Stimulated activated CD4-positive, alpha-beta T cell treated with anti-CD3 and anti-CD28 coated beads, TNF-alpha, amount 100 ng/mL, for 1 hour (primary cell): ENCODE measurements around the gene TULP4.
"Not testable (repeated sequence)": the region's sequence is repeated elsewhere in the genome, so short reads cannot be mapped to it uniquely, and the experiment has no call there.

Experiments
- DNase-seq, 3 donors: peaks; one replicate each; pipeline ENCODE4 v3.0.0-alpha.2; 2020; ENCODE audit warnings: low read depth in 3 of 3, low spot score in 1 of 3

The TULP4 gene

DNA sequence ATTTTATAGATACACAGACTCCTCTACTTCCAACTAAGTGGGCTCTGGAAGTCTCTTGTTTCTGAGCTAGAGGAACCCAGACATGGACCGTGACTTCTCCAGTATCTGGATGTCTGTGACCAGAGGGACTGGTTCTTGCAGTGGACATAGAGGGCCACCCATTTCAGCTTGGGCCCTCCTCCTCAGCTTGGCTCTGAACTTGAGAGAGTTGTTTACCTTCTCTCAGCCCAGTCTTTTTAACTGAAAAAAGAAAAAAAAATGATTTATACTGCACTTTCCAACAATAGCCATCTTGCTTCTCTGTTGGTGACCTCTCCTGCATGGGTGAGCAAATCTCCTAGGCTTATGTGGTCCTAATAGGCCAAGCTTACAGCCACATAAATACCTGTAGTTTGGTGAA lies 187.3 kb downstream of the TULP4 start:
- no peak for DNase-seq

DNA sequence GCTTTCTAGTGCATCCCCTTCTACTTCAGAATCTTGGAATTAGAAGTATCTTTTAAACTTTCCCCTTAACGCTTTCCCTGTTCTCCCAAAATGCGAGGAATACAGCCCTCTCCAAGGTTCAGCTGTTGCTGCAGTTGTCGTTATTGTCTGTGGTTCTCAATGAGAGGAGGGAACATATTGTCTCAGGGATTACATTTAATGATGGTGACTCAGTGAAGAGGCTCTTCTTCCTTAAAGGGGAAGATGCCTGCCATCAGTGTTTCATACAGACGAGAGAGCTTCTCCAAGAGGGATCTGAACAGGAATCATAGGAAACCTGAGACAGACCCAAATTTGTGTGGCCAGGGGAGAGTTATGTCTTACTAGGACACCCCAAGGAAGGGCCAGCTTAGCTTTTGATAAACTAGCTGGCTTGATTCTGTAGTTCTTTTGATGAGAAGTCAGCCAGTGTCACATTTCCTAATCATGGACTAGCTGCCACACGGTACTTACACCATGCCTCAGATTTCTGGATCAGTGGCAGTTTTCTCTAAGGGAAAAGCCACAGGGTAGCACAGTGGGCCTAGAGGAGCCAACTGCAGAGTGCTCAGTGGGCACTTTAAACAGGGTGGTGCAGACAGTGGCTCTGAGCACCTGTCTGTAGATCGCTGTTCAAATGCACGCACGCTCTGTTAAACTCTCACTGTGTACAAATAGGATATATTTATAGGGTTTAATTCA lies 187.9 kb downstream of the TULP4 start:
- no peak for DNase-seq

DNA sequence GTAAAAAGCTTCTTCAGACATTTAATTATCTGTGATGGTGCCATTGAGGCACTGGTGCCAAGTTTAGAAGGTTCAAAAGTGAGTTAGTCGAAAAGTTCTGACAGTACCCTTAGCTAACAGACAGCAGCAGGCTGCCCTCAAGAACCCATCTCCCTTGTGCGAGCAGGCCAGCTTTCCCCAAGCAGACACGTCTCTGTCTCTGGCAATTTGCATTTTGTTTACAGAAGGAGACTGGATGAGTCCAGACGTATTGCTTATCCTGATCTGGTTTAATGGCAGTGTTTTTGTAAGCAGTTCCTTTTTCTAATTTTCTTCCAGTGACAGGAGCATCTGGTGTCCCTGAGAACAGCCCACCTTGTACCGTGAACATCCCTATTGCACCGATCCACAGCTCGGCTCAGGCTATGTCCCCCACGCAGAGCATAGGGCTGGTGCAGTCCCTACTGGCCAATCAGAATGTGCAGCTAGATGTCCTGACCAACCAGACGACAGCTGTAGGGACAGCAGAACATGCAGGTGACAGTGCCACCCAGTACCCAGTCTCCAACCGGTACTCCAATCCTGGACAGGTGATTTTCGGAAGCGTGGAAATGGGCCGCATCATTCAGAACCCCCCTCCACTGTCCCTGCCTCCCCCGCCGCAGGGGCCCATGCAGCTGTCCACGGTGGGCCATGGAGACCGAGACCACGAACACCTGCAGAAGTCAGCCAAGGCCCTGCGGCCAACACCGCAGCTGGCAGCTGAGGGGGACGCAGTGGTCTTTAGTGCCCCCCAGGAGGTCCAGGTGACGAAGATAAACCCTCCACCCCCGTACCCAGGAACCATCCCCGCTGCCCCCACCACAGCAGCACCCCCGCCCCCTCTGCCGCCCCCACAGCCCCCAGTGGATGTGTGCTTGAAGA lies 189.3 kb downstream of the TULP4 start:
- DNase-seq: no peak

DNA sequence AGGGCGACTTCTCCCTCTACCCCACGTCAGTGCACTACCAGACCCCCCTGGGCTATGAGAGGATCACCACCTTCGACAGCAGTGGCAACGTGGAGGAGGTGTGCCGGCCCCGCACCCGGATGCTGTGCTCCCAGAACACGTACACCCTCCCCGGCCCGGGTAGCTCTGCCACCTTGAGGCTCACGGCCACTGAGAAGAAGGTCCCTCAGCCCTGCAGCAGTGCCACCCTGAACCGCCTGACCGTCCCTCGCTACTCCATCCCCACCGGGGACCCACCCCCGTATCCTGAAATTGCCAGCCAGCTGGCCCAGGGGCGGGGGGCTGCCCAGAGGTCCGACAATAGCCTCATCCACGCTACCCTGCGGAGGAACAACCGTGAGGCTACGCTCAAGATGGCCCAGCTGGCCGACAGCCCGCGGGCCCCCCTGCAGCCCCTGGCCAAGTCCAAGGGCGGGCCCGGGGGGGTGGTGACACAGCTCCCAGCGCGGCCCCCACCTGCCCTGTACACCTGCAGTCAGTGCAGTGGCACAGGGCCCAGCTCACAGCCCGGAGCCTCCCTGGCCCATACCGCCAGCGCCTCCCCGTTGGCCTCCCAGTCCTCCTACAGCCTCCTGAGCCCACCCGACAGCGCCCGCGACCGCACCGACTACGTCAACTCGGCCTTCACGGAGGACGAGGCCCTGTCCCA lies 190.1 kb downstream of the TULP4 start:
- DNase-seq: no peak

DNA sequence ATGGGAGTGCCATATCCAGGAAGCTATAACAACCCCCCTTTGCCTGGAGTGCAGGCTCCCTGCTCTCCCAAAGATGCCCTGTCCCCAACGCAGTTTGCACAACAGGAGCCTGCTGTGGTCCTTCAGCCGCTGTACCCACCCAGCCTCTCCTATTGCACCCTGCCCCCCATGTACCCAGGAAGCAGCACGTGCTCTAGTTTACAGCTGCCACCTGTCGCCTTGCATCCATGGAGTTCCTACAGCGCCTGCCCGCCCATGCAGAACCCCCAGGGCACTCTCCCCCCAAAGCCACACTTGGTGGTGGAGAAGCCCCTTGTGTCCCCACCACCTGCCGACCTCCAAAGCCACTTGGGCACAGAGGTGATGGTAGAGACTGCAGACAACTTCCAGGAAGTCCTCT lies 191.0 kb downstream of the TULP4 start:
- no peak for DNase-seq

DNA sequence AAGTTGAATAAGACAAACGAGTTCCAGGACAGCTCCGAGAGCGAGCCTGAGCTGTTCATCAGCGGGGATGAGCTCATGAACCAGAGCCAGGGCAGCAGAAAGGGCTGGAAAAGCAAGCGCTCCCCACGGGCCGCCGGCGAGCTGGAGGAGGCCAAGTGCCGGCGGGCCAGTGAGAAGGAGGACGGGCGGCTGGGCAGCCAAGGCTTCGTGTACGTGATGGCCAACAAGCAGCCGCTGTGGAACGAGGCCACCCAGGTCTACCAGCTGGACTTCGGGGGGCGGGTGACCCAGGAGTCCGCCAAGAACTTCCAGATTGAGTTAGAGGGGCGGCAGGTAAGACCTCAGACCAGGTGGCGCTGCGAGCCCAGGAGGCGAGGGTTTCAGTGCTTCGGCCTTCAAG lies 191.6 kb downstream of the TULP4 start:
- DNase-seq: no peak

DNA sequence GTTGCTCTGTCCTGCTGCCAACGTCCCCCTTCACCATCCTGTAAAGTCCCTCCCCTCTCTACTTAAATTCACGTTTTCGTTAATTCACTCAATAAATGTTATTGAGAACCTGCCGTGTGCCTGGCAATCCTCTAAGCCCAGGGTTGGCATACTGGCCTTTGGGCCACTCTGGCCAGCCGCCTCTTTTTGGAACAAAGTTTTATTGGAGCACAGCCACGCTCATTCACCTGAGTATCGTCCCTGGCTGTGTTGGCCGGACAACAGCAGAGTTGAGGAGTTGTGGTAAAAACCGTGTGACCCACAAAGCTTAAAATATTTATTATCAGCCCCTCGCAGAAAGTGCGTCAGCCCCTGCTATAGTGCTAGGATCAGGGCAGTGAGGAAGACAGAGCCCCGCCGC lies 192.9 kb downstream of the TULP4 start:
- DNase-seq: no peak

DNA sequence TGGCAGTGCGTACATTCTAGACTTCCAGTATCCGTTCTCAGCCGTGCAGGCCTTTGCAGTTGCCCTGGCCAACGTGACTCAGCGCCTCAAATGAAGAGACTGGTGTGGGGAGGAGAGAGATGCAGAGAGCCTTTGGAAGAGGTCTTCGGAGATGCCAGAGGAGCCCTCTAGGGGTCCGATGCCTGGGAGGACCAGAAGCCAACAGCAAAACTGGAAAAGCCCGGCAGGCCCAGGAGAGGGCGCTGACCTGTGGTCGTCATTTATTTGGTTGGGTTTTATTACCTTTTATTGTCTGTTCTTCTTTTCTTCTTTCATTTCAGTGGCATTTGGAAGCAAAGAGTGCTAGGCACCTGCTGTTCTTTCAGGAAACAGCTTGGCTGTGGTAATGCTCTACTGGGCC lies 194.3 kb downstream of the TULP4 start:
- DNase-seq: no peak

DNA sequence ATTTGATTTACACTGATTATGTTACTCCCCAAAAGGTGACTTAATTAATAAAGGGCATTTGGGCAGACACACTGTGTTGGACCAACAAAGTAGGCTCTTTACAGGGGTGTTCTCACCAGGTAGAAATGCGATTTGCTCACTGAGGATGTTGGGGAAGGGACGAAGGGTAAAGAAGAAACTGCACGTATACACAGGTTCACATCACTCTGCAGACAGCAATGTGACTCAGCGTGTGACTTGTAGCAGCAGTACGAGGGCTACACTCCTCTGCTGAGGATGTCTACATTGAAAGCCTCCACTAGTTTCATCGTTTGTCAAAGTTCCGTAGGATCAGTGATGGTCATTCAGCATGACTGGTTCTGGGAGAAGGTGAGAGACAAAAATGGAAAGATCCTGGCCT lies 194.9 kb downstream of the TULP4 start:
- no peak for DNase-seq

DNA sequence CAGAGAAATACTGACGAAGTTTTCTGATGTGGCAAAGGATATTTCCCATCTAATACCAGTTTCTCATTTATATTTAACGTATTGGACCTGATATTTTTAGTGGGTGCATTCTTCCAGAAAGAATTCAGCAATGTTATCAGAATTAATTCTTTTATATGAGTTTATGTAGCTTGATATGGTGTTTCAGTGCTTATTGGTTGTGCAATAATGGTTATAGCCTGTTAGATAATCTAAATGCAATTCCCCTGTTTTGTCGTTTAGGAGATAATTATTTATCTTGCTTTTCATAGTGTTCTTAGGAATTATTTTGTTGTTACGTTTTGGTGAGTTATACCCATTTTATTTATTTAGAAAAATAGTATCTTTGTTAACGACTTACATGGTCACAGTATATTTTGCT lies 196.2 kb downstream of the TULP4 start:
- DNase-seq: no peak

DNA sequence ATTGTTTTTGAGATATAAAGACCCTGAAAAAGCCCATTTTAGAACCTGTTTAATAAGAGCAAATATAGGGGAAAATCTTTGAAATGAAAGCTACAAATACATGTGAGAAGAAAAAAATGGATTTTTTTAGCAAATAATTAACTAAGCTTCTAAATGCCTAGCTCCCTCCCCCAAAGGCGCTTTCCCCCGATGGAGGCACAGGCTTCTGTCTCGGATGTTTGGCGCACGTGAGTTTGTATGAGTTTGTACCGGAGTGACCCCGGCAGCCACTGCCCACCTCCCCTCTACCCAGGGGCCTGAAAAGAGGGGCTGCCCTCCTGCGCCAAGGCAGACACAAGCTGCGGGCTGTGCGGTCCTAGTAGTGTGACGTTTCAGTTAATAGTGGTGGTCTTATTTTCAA lies 197.2 kb downstream of the TULP4 start:
- no peak for DNase-seq

DNA sequence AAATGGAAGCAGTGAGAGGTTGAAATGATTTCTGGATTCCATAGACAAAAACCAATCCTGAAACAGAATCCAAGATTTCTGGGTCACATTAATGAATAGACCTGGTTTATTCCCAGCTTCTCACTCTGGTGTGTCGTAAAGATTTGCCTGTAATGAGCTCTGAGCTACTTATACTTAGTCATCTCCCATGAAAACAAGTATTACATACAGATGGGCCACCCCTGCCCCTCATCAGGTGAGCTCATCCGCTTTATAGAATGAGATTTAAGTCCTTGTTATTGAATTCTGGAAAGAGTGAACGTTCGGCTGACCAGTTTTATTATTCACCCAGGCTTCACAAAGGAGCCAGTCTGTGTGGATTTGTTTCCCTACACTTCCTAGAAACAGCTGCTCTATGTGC lies 200.5 kb downstream of the TULP4 start:
- DNase-seq: no peak

DNA sequence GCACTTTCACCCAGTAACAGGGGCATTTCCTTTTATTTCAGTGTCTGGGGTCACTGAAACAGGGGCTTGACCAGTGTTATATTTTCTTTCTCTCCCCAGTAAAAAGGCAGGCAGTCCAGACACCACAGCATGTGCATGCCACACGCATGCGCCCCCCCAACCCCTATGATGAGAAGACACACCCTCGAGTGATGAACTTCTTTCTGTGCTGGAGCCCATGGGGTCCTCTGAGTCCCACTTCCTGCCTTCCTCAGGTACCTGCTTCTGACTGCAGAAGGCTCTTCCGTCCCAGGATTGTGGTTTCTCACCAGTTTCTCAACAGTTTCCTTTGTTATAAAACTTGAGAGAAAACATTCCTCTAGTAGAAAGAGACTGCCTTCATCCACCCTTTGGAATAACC lies 201.9 kb downstream of the TULP4 start:
- no peak for DNase-seq

DNA sequence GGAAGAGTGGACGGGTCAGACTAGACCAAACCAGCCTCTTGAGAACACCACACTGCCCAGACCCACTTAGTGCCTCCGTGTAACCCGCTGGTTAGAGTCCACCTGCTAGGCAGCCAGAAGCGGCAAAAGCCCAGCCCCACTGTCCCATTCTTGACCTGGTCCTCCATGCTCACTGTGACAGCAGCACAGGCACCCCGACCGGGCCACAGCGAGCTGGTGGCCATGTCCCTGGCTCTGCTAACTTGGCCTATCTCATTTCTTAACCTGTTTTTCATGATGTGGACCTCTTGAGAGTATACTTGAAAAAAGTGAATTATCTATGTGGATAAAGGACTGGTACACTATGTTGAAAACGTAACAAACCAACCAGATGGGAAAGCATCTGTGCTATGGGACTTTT lies 202.7 kb downstream of the TULP4 start:
- no peak for DNase-seq

DNA sequence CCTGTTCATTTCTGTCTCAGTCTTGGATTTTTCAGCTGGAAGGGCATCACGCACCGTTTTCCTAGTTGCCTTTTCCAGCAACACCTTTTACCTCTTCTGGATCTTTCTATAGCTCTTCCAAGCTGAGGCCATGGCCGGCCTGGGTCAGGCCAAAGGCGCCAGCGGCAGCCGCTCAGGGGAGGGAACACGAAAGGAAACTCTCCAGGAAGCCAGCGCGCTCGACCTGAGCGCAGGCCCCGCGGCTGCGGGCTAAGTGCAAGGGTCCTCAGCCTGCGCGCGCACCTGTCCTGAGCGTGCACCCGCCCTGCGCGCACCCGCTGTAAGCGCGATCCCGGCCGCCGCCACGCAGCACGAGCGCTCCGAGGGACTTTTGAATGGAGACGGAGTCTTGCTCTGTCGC lies 203.8 kb downstream of the TULP4 start:
- DNase-seq: no peak

DNA sequence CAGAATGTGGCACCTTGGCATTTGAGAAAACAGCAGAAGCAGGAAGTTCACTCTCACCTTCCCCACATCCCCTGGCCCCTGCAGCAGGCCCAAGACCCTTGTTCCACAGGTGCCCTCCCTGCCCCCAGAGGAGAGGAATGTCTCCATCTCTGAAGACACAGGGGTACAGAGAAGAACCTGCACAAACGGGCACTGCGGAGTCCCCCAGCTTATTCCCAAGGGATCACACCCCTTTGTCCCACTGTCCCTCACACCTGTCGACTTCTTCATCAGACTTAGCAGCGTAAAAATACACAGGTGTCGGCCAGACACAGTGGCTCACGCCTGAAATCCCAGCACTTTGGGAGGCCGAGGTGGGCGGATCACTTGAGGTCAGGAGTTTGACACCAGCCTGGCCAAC lies 204.8 kb downstream of the TULP4 start:
- DNase-seq: no peak

DNA sequence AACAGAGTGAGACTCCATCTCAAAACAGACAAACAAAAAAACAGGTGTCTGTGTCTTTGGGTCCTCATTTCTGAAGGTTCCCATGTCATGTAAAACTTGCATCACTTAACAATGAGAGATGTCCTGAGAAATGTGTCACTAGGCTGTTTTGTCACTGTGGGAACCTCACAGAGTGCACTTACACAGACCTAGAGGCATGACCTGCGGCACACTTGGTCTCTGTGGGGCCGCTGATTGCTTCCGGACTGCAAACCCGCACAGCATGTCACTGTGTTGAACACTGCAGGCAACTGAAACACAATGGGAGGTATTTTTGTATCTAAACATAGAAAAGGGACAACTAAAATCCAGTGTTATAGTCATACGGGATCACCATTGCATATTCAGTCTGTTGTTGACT lies 205.3 kb downstream of the TULP4 start:
- no peak for DNase-seq

DNA sequence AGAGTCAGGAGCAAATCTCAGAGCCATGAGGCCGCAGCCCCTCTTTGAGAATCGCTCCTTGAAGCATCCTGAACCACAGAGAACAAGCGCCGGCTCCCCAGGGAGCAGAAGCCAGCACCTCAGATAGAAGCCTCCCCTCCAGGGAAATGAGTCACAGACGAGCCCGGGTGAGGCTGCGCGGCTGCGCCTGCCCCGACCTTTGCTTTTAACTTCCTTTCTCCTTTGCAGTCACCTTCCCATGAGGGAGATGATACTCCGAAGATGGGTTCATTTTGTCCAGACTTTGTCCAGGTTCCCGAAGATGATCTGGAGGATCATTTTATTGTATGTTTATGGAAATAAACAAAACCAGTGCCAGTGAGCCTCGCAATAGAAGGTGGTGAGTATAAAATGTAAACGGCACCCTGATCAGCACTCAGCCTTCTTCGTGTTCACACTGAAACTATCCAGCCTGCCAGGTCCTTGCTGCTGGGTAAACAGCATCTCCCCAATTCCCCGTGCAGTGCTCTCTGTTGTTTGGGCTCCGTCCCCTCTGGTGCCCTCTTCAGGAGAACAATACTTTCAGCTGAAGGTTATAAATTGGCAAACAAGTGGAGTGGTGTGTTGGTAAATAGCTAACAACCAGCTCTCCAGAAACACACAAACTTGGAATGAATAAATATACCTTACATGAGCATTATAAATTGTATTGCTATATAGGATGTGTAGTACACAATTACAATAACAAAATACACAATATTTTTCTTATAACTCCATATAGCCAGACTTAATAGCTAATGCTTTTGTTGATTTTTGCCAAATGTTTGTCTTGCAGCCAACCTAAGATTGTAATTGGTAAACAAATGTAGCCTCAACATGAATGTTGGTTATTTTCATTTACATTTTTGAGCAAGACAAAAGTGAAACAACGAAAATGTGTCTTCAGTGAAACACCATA lies 206.2 kb downstream of the TULP4 start:
- peak in 2 of 3 donors; percentile 19 to 21 for DNase-seq

DNA sequence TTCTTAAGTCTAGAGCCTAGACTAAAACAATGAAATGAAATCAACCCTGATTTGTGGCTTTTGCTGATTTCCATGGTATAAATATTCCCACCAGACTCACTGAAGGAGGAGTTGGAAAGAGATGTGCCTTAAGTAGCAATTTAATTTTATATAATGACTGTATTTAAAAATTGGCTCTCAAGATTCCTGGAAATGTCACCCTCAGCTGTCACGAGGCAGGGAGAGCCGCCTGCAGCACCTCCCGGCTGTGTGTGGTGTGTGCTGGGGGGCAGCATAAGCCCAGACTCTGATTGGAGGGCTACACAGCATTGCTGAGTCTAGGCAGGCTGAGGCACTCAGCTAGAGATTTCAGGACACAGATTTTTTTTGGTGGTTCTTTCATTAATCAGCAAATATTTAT lies 207.0 kb downstream of the TULP4 start:
- DNase-seq: no peak

DNA sequence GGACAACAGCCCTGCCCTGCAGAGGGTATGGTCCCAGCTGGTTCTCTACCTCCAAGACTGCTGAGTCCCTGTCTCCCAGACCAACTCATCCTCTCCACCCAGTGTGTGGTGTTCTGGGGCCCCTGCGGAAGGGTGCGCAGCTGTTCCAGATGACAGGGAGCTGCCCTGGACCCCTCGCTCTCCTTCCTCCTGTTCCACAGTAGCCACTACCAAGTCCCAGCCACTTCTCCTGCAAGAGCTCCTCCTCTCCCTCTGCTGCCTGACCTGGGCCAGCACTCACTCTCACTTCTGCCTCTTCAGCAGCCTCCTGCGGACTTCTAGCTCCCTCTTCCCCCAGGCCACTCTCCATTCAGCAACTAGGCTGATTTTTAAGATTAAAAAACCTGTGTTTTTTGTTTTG lies 207.5 kb downstream of the TULP4 start:
- no peak for DNase-seq

DNA sequence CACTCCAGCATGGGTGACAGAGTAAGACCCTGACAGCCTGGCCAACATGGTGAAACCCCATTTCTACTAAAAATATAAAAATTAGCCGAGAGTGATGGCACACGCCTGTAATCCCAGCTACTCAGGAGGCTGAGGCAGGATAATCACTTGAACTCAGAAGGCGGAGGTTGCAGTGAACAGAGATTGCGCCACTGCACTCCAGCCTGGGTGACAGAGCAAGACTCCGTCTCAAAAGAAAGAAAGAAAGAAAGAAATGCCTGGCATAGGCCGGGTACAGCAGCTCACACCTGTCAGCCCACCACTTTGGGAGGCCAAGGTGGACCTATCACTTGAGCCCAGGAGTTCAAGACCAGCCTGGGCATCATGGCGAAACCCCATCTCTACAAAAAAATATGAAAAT lies 208.7 kb downstream of the TULP4 start:
- DNase-seq: not testable (repeated sequence)
